ENCODE measurements around the gene PLA2G12B. TPM values are rescaled to one million over a fixed set of nuclear protein-coding genes. Genes with fewer than 3 reads are reported as not detected.

The PLA2G12B gene
- total and polyA plus RNA-seq, 4 donors: 0.15 to 2.3 (median 1.3) TPM

GRCh38 chr10:72952642-72953158 is 1.9 kb downstream of the PLA2G12B start:
- no peak for TF ChIP-seq CTCF (IDR thresholded peaks at IDR 0.05; ENCODE audit: control extremely low read depth, extremely low read depth)
- H3K36me3 ChIP-seq (ENCODE audit: control insufficient read depth in 4 of 4, insufficient read depth in 4 of 4, low read length in 4 of 4): no peaks in the 10 kb centered on the region
- H3K4me1 ChIP-seq (ENCODE audit: control insufficient read depth in 5 of 5, insufficient read depth in 5 of 5, low read length in 5 of 5): peaks cover 0 to 5% (median 0%) of the 10 kb centered on the region in 5 donors
- H3K9ac ChIP-seq (ENCODE audit: insufficient read depth in 1 of 2, low read length in 2 of 2): no peak overlapping the region
- WGBS, 2 donors: 65 to 81% methylated on average over 5 of the region's 5 CpGs
- DNase-seq: peak in 2 of 3 donors; percentile 14 to 46
- H3K4me3 ChIP-seq: no peak overlapping the region
- no peaks in the 10 kb centered on the region for H3K27me3 ChIP-seq (ENCODE audit: control insufficient read depth in 3 of 3, insufficient read depth in 3 of 3, low read length in 2 of 3)
- no peak for ATAC-seq (ENCODE audit: insufficient read depth, low FRiP score)
- no peaks in the 10 kb centered on the region for H3K9me3 ChIP-seq (ENCODE audit: control insufficient read depth in 4 of 4, insufficient read depth in 3 of 4, low read length in 3 of 4)
- no peak overlapping the region for H3K27ac ChIP-seq (ENCODE audit: low read depth in 1 of 2, low read length in 1 of 2)

GRCh38 chr10:72952189-72952588 is 2.4 kb downstream of the PLA2G12B start:
- no peak for TF ChIP-seq CTCF (IDR thresholded peaks at IDR 0.05; ENCODE audit: control extremely low read depth, extremely low read depth)

GRCh38 chr10:72951760-72952159 is 2.8 kb downstream of the PLA2G12B start:
- no peak overlapping the region for H3K27ac ChIP-seq (ENCODE audit: low read depth in 1 of 2, low read length in 1 of 2)
- 56 to 86% methylated on average over 3 of the region's 3 CpGs for WGBS, 2 donors
- H3K36me3 ChIP-seq (ENCODE audit: control insufficient read depth in 4 of 4, insufficient read depth in 4 of 4, low read length in 4 of 4): no peaks in the 10 kb centered on the region
- no peak overlapping the region for H3K4me3 ChIP-seq
- no peak overlapping the region for H3K9ac ChIP-seq (ENCODE audit: insufficient read depth in 1 of 2, low read length in 2 of 2)
- no peaks in the 10 kb centered on the region for H3K9me3 ChIP-seq (ENCODE audit: control insufficient read depth in 4 of 4, insufficient read depth in 3 of 4, low read length in 3 of 4)
- DNase-seq (no peak), ATAC-seq (ENCODE audit: insufficient read depth, low FRiP score) (no peak)
- no peaks in the 10 kb centered on the region for H3K27me3 ChIP-seq (ENCODE audit: control insufficient read depth in 3 of 3, insufficient read depth in 3 of 3, low read length in 2 of 3)
- H3K4me1 ChIP-seq (ENCODE audit: control insufficient read depth in 5 of 5, insufficient read depth in 5 of 5, low read length in 5 of 5): peaks cover 0 to 5% (median 0%) of the 10 kb centered on the region in 5 donors
- no peak for TF ChIP-seq CTCF (IDR thresholded peaks at IDR 0.05; ENCODE audit: control extremely low read depth, extremely low read depth)

More at GRCh38 chr10:72952189-72952588, 2.4 kb downstream of the PLA2G12B start:
- H3K36me3 ChIP-seq (ENCODE audit: control insufficient read depth in 4 of 4, insufficient read depth in 4 of 4, low read length in 4 of 4): no peaks in the 10 kb centered on the region
- 82 to 91% methylated on average over 6 of the region's 6 CpGs for WGBS, 2 donors
- H3K27ac ChIP-seq (ENCODE audit: low read depth in 1 of 2, low read length in 1 of 2): no peak overlapping the region
- no peak overlapping the region for H3K4me3 ChIP-seq
- no peak for DNase-seq
- no peak for ATAC-seq (ENCODE audit: insufficient read depth, low FRiP score)
- H3K9me3 ChIP-seq (ENCODE audit: control insufficient read depth in 4 of 4, insufficient read depth in 3 of 4, low read length in 3 of 4): no peaks in the 10 kb centered on the region
- H3K27me3 ChIP-seq (ENCODE audit: control insufficient read depth in 3 of 3, insufficient read depth in 3 of 3, low read length in 2 of 3): no peaks in the 10 kb centered on the region
- H3K9ac ChIP-seq (ENCODE audit: insufficient read depth in 1 of 2, low read length in 2 of 2): no peak overlapping the region
- peaks cover 0 to 5% (median 0%) of the 10 kb centered on the region in 5 donors for H3K4me1 ChIP-seq (ENCODE audit: control insufficient read depth in 5 of 5, insufficient read depth in 5 of 5, low read length in 5 of 5)

GRCh38 chr10:72948762-72949161 is 5.8 kb downstream of the PLA2G12B start:
- 66 to 80% methylated on average over 6 of the region's 6 CpGs for WGBS, 2 donors
- Histone ChIP-seq H3K4me3 (no peak overlapping the region), H3K9ac (ENCODE audit: insufficient read depth in 1 of 2, low read length in 2 of 2) (no peak overlapping the region), H3K27me3 (ENCODE audit: control insufficient read depth in 3 of 3, insufficient read depth in 3 of 3, low read length in 2 of 3) (no peaks in the 10 kb centered on the region), H3K27ac (ENCODE audit: low read depth in 1 of 2, low read length in 1 of 2) (no peak overlapping the region), H3K36me3 (ENCODE audit: control insufficient read depth in 4 of 4, insufficient read depth in 4 of 4, low read length in 4 of 4) (no peaks in the 10 kb centered on the region), H3K4me1 (ENCODE audit: control insufficient read depth in 5 of 5, insufficient read depth in 5 of 5, low read length in 5 of 5) (peaks cover 0 to 5% (median 0%) of the 10 kb centered on the region in 5 donors), H3K9me3 (ENCODE audit: control insufficient read depth in 4 of 4, insufficient read depth in 3 of 4, low read length in 3 of 4) (no peaks in the 10 kb centered on the region)
- no peak for TF ChIP-seq CTCF (IDR thresholded peaks at IDR 0.05; ENCODE audit: control extremely low read depth, extremely low read depth)
- no peak for ATAC-seq (ENCODE audit: insufficient read depth, low FRiP score)
- no peak for DNase-seq
